ENCODE results near the gene ATP5IF1. TPM values are rescaled to one million over a fixed set of nuclear protein-coding genes. Genes with fewer than 3 reads are reported as not detected.

ATP5IF1 gene
- total RNA-seq, 1 experiment from 2014 or later = 79.9 TPM

GRCh38 chr1:28259252-28259933 lies 23.5 kb downstream of the ATP5IF1 start, which contains the start of gene SESN2:
SESN2 (plus strand) TSS chr1:28259518; CDS start chr1:28259848, 330 bp downstream.
- in situ Hi-C loops (cut with HindIII; ENCODE audit: low sequenced_read_pairs) = no loop called here
- peak; percentile 98 for DNase-seq (ENCODE audit: low spot score)

DNA sequence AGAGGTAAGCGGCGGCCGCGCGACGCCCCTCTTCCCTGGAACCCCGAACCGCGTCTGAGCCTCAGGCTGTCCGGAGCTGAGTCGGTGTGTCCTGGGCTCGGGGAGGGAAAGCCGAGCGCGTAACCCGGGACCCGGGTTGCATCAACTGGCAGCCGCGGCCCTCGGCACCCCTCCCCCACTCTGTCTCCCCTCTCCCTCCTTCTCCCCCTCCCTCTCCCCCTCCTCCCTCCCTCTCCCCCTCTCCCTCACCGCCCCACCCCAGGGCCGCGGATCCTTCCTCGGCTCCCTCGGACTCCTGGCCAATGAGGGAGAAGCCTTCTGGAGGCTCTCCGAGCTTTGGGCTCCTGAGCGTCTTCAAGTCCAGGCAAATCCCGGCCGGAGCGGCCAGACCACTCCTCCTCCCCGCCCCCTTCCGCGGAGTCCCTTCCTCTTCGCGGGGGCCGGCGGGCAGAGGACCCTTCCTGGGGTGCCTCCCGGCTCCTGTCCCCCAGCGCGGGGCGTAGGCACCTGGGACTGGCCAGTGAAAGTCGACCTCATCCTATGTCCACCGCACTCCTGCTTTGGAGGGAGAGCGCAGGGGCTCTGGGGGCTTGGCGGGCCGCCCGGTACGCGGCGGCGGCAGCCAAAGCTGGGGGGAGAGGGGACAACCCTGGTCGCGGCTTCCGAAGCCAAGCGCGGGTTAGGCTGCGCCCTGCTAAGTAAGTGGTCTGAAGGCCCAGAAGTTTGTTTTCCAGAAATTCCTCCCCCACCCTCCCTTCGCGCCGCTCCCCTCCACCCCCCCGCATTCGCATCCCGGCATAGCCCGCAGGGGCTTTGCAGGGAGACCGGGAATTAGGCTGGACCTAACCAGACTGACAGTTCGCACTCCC lies 24.2 kb downstream of the ATP5IF1 start:
- in situ Hi-C loops (cut with HindIII; ENCODE audit: low sequenced_read_pairs) = no loop called here

DNA sequence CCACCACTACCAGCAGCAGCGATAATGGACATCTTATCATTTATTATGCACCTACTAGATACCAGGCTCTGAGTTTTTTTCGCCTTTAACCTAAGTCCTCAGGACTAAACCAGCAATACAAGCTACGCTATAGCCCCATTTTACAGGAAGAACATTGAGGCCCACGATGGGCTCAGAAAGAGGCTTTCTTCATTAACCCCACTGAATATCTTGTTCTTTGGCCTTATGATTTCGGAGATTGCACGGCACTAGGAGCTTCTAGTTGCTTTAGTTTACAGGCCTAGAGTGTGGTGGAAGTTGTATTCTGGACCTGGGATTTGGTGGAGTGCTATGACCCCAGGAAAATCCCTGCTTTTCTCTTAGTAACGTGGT lies 24.9 kb downstream of the ATP5IF1 start:
- in situ Hi-C loops (cut with HindIII; ENCODE audit: low sequenced_read_pairs) = no loop called here
- no peak for DNase-seq (ENCODE audit: low spot score)

More for the DNA sequence above, 24.2 kb downstream of the ATP5IF1 start:
- DNase-seq (ENCODE audit: low spot score) = peak; percentile 66

DNA sequence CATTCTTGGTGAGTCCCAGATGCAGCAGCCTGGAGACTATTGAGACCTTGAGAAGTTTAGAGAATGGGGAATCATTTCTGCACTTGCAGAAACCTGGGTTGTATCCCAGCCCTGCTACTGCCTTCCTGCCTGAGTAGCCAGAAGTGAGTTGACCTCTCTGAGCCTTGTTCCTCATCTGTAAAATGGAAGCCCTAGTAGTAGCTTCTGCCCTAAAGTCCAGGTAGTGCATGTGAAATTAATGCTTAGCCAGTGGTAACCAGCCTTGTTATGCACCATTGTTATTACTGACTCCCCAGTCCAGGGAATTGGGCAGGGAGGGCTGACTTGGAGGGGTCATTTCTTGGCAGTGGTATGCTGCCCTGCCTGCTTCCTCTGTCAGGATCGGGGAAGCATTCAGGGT lies 29.0 kb downstream of the ATP5IF1 start:
- DNase-seq (ENCODE audit: low spot score) = no peak

DNA sequence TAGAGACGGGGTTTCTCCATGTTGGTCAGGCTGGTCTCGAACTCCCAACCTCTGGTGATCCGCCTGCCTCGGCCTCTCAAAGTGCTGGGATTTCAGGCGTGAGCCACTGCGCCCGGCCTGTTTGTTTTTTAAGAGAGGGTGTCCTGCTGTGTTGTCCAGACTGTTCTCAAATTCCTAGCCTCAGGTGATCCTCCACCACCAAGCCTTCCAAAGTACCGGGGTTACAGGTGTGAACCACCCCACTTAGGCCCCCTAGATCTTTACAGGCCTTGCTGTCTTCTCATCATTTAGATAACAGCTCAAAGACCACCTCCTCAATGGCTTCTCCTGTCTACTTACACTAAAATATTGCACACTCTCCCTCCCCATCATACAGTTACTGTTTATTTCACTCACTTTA lies 29.7 kb downstream of the ATP5IF1 start:
- in situ Hi-C loops (cut with HindIII; ENCODE audit: low sequenced_read_pairs) = no loop called here
- no peak for DNase-seq (ENCODE audit: low spot score)

More for the DNA sequence above, 29.0 kb downstream of the ATP5IF1 start:
- in situ Hi-C loops (cut with HindIII; ENCODE audit: low sequenced_read_pairs) = no loop called here

- no peak for DNase-seq (ENCODE audit: low spot score)
- in situ Hi-C loops (cut with HindIII; ENCODE audit: low sequenced_read_pairs) = no loop called here
Measured at GRCh38 chr1:28266920-28267322, 31.0 kb downstream of the ATP5IF1 start.

DNA sequence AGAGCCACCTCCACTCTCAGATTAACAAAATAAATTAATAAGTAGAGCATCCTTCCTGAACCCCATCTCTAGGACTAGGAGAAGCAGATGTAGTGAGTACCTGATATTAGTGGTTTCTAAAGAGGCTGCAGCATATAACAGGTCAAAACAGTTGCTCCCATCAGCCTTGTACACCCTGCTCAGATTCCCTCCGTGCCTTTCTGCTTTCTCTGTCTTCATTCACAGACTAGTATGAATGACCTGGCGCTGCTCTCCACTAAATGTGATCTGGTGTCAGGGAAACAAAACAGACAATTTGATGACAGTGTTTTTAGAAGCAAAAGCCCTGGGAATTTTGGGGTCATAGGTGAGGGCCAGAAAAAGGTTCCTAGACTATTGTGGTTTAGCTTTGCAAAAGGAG lies 31.7 kb downstream of the ATP5IF1 start:
- in situ Hi-C loops (cut with HindIII; ENCODE audit: low sequenced_read_pairs) = no loop called here
- no peak for DNase-seq (ENCODE audit: low spot score)

- no peak for DNase-seq (ENCODE audit: low spot score)
- in situ Hi-C loops (cut with HindIII; ENCODE audit: low sequenced_read_pairs) = no loop called here
Measured at GRCh38 chr1:28269529-28269928, 33.6 kb downstream of the ATP5IF1 start.

GRCh38 chr1:28272215-28272852 lies 36.4 kb downstream of the ATP5IF1 start:
- no peak for DNase-seq (ENCODE audit: low spot score)
- in situ Hi-C loops (cut with HindIII; ENCODE audit: low sequenced_read_pairs) = no loop called here

GRCh38 chr1:28273216-28273860 lies 37.4 kb downstream of the ATP5IF1 start:
- DNase-seq (ENCODE audit: low spot score) = no peak
- in situ Hi-C loops (cut with HindIII; ENCODE audit: low sequenced_read_pairs) = no loop called here

DNA sequence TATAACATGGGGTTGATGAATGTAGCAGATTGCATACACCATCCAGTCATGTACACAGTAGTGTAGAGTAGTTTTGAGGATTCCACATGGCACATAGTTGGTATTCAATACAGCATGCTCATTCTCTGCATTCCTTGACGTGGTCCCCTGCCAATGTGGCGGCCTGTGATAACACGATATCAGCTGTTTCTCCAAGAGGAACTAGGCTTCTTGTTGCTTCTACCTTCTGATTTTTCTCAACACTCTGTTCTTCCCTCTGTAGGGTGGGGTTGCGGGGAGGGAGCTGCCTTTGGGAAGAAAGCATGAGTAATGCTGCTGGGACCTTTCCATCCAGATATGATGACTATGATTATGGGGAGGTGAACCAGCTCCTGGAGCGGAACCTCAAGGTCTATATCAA lies 42.8 kb downstream of the ATP5IF1 start:
- in situ Hi-C loops (cut with HindIII; ENCODE audit: low sequenced_read_pairs) = no loop called here
- DNase-seq (ENCODE audit: low spot score) = no peak

GRCh38 chr1:28279721-28280120 lies 43.8 kb downstream of the ATP5IF1 start:
- in situ Hi-C loops (cut with HindIII; ENCODE audit: low sequenced_read_pairs) = no loop called here
- DNase-seq (ENCODE audit: low spot score) = no peak

GRCh38 chr1:28280501-28280900 lies 44.6 kb downstream of the ATP5IF1 start:
- no peak for DNase-seq (ENCODE audit: low spot score)
- in situ Hi-C loops (cut with HindIII; ENCODE audit: low sequenced_read_pairs) = no loop called here

DNA sequence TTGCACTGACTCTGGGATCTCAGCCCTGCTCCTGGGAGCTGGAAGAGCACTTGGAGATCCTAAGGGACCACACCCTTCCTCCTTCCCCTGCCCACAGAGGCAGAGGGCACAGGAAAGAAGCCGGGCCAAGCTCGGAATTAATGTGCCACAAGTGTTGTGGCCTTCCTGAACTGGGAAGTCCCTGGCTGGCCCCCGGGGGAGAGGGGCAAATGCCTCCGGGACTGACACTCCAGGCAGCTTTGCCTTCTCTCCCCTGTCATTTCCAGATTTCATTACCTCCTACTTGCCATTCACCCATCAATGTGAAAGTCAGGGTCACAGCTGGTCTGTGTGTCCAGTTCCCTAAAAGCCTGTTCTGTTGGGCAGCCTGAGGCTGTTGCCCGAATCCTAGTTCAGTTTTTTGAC lies 45.1 kb downstream of the ATP5IF1 start:
- no peak for DNase-seq (ENCODE audit: low spot score)
- in situ Hi-C loops (cut with HindIII; ENCODE audit: low sequenced_read_pairs) = no loop called here

DNA sequence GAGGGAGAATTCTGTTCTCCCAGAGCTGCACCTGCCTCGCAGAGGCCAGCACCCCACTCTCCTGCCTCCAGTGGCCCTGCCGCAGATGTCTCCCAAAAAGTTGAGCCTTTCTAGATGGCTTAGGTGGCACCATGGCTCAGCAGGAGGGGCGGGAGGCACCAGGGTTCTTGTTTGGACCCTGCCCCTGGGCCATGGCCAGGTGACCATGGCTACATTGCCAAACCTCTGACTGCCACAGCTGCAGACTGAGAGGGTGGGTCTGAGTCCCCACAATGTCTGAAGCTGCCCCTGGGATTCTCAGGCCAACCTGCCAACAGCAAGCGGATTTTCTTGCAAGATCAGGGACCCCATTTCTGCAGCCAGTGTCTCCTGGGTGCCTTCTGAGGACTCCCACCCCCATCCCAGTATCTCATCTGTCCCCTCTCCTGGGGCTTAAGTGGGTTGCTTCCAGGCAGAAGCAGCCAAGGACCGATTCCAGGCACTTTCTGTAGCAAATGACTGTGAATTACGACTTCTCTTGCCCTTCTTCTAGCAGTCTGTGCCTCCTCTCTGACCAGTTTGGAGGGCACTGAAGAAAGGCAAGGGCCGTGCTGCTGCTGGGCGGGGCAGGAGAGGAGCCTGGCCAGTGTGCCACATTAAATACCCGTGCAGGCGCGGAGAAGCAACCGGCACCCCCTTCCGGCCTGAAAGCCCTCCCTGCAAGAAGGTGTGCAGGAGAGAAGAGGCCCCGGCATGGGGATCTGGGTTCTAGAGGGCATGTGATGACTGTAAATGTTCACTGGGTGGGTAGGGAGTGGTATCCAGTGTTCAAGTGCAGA lies 45.9 kb downstream of the ATP5IF1 start:
- DNase-seq (ENCODE audit: low spot score) = no peak
- in situ Hi-C loops (cut with HindIII; ENCODE audit: low sequenced_read_pairs) = no loop called here

GRCh38 chr1:28282426-28283407 lies 46.8 kb downstream of the ATP5IF1 start:
- in situ Hi-C loops (cut with HindIII; ENCODE audit: low sequenced_read_pairs) = no loop called here
- DNase-seq (ENCODE audit: low spot score) = no peak

GRCh38 chr1:28286111-28286510 lies 50.2 kb downstream of the ATP5IF1 start:
- in situ Hi-C loops (cut with HindIII; ENCODE audit: low sequenced_read_pairs) = no loop called here
- DNase-seq (ENCODE audit: low spot score) = no peak
